Stimulated activated naive CD8-positive, alpha-beta T cell treated with anti-CD3 and anti-CD28 coated beads, Interleukin-15, Interleukin-2, amounts not matched to agents 100 ng/mL and 50 ng/mL, for 24 hours (primary cell): Measurements from ENCODE around the gene B4GALT5.

ENCODE experiments used
- H3K27ac Mint-ChIP-seq: one replicate; pipeline ENCODE4 v1.8.0; 2021; ENCODE audit warnings: mild to moderate bottlenecking, mixed read lengths
- H3K27me3 Mint-ChIP-seq: one replicate; pipeline ENCODE4 v1.8.0; 2021; ENCODE audit warnings: mixed read lengths
- H3K36me3 Mint-ChIP-seq: one replicate; pipeline ENCODE4 v1.8.0; 2021; ENCODE audit warnings: low read depth, mixed read lengths
- H3K4me1 Mint-ChIP-seq: one replicate; pipeline ENCODE4 v1.8.0; 2021; ENCODE audit warnings: low read depth, mixed read lengths
- H3K4me3 Mint-ChIP-seq: one replicate; pipeline ENCODE4 v1.8.0; 2021; ENCODE audit warnings: mild to moderate bottlenecking, mixed read lengths
- H3K9me3 Mint-ChIP-seq: one replicate; pipeline ENCODE4 v1.8.0; 2021; ENCODE audit warnings: mixed read lengths

B4GALT5 gene

DNA sequence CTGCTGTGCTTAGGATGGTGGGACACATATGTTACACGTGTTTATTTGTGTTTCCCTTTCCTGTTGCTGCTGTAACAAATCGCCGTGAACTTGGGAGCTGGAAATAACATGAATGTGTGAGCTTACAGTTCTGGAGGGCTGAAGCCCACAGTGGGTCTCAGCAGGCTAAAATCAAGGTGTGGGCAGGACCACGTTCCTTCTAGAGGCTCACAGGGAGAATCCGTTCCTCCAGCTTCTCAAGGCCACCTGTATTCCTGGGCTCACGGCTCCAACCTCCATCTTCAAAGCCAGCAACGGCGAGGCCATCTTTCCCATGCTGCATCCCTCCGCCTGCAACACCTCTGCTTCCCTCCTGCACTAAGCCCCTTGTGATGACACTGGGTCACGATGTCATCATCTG lies 118.3 kb downstream of the B4GALT5 start:
- Mint-ChIP-seq H3K36me3 (peaks cover 36% of the 10 kb centered on the region), H3K27me3 (no peaks in the 10 kb centered on the region), H3K4me3 (peak overlapping the region; percentile 81), H3K9me3 (peaks cover 7% of the 10 kb centered on the region), H3K27ac (peak overlapping the region; percentile 99), H3K4me1 (peaks cover 77% of the 10 kb centered on the region)

DNA sequence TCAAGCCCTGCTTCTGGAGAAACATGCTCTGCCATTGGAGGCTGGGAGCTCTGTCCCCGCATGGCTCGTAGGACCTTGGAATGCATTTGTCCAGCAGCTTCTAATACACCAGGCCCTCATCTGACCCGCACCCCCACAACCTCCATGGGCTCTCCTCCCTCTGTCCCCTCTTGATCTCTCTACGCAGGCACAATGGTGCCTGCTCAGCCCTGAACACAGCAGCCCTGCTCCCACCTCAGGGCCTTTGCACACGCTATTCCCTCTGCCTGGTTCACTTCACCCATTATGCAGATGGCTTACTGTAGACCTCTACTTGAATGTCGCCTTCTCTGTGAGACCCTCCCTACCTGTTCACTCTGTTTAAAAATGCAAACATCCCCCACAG lies 118.8 kb downstream of the B4GALT5 start:
- Mint-ChIP-seq H3K4me1 (peaks cover 81% of the 10 kb centered on the region), H3K27me3 (no peaks in the 10 kb centered on the region), H3K4me3 (peak overlapping the region; percentile 81), H3K27ac (peak overlapping the region; percentile 99), H3K9me3 (peaks cover 11% of the 10 kb centered on the region), H3K36me3 (peaks cover 40% of the 10 kb centered on the region)

DNA sequence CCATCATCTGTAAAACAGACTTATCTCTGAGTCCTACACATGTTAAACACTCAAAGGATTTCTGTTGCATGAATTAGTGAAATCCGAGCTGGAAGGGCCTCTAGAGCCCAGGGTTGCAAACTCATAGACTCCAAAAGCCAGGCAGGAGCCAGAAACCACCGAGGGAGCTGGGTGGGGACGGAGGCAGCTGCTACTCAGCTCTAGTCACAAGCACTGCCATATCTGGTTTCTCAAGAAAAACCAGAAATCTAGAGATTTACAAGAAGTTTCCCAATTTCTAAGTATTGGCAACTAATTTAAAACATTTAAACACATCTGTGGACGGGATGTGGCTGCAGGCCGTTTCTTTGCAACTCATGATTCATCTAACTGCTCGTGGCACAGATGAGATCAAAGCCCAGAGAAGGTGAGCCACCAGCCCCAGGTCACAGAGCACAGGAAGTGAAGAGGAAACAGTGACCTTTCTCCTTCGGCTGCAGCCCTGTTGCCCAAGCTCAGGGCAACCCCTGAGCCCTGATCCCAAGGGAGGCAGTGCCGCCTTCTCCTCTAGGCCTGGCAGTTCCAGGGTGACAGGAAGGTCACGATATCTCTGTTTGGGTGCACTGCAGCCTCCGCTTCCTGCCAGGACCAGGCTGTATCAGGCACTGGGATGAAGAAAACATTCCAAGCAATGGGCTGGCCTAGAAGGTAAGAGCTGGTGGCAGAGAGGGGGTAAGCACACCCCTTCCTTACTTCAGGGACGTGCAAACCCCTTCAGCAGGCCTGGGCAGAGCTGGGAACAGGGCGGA lies 119.3 kb downstream of the B4GALT5 start:
- H3K9me3 Mint-ChIP-seq, result peaks cover 14% of the 10 kb centered on the region
- H3K27me3 Mint-ChIP-seq, result no peaks in the 10 kb centered on the region
- H3K36me3 Mint-ChIP-seq, result peaks cover 43% of the 10 kb centered on the region
- H3K27ac Mint-ChIP-seq, result peak overlapping the region; percentile 99
- H3K4me3 Mint-ChIP-seq, result peak overlapping the region; percentile 81
- H3K4me1 Mint-ChIP-seq, result peaks cover 87% of the 10 kb centered on the region

DNA sequence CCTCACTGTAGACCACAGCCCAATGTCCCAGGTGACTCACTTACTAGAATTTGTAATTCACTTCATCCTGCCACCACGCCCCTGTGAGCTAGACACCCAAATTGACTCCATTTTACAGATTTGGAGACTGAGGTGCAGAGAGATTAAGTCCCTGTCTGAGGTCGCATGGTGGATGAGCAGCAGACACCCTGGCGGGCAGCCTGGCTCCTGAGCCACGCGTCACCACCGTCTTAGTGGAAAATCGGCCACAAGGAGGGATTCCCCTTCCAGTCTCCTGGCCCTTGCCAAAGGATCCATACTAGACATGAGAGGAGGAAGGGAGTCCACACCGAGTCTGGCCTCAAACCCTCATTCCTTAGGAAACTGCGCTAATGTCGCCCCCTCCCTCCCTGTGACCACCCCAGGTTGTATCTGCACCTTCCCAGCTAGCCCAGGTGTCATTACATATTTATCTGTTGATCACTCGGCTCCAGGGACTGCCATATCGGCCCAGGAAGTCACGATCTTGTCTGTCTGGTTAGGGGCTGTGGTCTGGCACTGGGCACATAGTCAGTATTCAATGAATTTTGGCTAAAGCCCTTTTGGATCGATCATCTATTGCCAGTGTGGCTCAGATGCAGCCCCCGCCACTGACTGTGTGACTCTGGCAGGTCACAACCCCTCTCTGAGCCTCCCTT lies 120.1 kb downstream of the B4GALT5 start:
- H3K36me3 Mint-ChIP-seq, result peaks cover 43% of the 10 kb centered on the region
- H3K4me1 Mint-ChIP-seq, result peaks cover 94% of the 10 kb centered on the region
- no peaks in the 10 kb centered on the region for H3K27me3 Mint-ChIP-seq
- H3K27ac Mint-ChIP-seq, result peak overlapping the region; percentile 99
- peak overlapping the region; percentile 81 for H3K4me3 Mint-ChIP-seq
- H3K9me3 Mint-ChIP-seq, result peaks cover 14% of the 10 kb centered on the region

DNA sequence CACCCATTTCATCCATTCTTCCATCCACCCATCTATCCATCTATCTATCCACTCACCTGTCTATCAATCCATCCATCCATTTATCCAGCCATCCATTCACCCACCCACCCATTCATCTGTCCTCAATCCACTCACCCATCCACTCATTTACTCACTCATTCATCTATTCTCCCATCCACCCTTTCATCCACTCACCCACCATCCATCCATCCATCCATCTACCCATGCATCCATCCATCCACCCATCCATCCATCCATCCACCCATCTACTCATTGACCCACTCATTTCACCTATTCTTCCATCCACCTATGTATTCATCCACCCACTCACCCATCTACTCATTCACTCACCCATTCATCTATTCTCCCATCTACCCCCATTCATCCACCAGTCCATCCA lies 121.6 kb downstream of the B4GALT5 start:
- Mint-ChIP-seq H3K4me3 (peak overlapping the region; percentile 81), H3K4me1 (peaks cover 94% of the 10 kb centered on the region), H3K27ac (peak overlapping the region; percentile 99), H3K36me3 (peaks cover 33% of the 10 kb centered on the region), H3K27me3 (no peaks in the 10 kb centered on the region), H3K9me3 (peaks cover 14% of the 10 kb centered on the region)

DNA sequence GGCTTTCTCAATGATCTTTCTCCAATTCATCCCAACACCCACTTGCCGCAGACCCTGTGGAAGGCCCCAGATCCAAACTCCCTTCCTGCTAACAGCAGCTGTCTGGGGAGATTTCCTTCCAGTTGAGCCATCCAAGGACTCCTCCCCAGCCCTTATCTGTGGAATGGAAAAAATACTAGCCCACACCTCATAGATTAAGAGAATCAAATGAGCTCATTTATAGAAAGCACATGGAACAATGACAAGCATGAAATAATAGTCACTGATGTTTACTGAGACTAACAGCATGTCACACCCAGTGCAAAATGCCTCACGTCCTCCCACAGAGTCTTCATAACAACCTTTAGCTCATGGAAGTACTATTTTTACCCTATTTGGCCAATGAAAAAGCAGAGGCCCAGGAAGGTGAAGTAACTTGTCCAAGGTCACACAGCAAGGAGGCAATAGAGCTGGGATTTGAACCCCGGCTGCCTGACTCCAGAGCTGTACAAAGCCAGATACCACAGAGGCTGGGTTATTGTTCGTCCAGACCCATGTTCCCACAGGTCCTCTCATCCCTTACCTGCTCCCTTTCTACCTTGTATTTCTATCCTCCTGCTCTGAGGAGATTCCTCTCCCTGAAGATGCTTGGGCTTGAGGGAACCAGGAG lies 122.3 kb downstream of the B4GALT5 start:
- peaks cover 89% of the 10 kb centered on the region for H3K4me1 Mint-ChIP-seq
- peak overlapping the region; percentile 99 for H3K27ac Mint-ChIP-seq
- peaks cover 14% of the 10 kb centered on the region for H3K9me3 Mint-ChIP-seq
- peak overlapping the region; percentile 81 for H3K4me3 Mint-ChIP-seq
- no peaks in the 10 kb centered on the region for H3K27me3 Mint-ChIP-seq
- peaks cover 30% of the 10 kb centered on the region for H3K36me3 Mint-ChIP-seq

DNA sequence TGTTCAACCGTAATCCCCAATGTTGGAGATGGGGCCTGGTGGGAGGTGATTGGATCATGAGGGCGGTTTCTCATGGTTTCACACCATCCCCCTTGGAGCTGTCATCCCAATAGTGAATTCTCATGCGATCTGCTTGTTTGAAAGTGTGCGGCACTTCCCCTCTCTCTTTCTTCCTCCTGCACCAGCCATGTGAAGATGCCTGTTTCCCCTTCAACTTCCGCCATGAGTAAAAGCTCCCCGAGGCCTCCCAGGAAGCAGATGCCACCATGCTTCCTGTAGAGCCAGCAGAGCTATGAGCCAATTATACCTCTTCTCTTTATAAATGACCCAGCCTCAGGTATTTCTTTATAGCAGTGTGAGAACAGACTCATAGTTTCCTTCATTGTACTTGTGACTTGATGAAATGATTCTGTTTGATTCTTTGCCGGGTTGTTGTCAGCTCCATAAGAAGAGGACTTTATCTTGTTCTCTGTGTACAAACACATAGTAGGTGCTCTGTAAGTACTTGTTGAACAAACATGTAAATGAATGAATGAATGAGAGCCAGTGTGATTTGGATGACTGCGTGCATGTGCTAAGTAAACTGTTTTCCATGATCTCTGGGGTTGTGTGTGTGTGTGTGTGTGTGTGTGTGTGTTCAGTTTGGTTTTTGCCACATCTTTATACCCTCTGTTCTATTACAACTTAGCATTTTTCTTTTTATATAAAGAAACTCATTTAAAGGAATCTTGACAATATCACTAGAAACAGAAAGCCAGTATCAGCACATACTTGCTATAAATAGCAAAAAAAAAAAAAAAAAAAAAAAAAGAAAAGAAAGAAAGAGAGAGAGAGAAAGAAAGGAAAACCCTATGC lies 123.3 kb downstream of the B4GALT5 start:
- Mint-ChIP-seq H3K4me1 (peaks cover 83% of the 10 kb centered on the region), H3K27ac (peak overlapping the region; percentile 99), H3K27me3 (no peaks in the 10 kb centered on the region), H3K9me3 (peaks cover 14% of the 10 kb centered on the region), H3K4me3 (peak overlapping the region; percentile 81), H3K36me3 (peaks cover 25% of the 10 kb centered on the region)

DNA sequence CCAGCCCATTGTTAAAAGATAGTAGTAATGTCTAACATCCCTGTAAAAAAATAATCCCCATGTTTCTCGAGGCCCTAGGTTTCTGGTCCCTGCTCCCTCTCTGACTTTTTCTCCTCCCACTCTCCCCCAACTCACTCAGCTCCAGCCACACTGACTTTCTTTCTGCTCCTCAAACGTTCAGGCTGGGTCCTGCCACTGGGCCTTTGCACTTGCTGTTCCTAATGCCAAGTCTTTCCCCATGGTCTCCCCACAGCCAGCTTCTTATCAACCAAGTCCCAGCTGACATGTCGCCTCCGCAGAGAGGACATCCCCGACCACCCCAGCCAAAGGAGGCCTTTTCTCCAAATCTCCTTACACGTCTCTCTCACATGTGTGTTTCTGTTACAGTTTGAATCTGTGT lies 123.9 kb downstream of the B4GALT5 start:
- Mint-ChIP-seq H3K4me1 (peaks cover 80% of the 10 kb centered on the region), H3K27ac (peak overlapping the region; percentile 99), H3K4me3 (peak overlapping the region; percentile 81), H3K27me3 (no peaks in the 10 kb centered on the region), H3K9me3 (peaks cover 14% of the 10 kb centered on the region), H3K36me3 (peaks cover 19% of the 10 kb centered on the region)

DNA sequence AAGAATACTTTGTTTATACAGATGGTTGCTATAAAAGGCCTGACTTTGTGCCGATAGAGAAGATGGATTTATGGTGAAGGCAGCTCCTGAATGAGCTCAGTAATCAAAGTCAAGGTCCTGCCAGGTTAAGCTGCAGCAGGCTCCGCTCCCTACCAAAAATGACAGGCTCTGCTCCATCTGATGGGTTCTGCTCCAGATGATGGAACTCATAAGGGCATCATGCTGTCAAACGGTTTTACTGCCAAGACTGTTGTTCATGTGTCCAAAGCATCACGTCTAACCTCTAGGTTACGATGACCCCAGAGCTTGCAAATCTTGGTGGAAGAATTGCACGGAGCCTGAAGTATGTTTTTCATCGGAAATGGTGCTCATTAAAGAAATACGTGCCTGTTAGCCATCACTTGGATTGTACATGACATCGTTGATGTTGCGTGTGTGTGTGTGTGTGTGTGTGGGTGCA lies 126.5 kb downstream of the B4GALT5 start:
- peaks cover 19% of the 10 kb centered on the region for H3K36me3 Mint-ChIP-seq
- no peak overlapping the region for H3K27ac Mint-ChIP-seq
- no peak overlapping the region for H3K4me3 Mint-ChIP-seq
- peaks cover 3% of the 10 kb centered on the region for H3K27me3 Mint-ChIP-seq
- H3K4me1 Mint-ChIP-seq, result peaks cover 66% of the 10 kb centered on the region
- peaks cover 13% of the 10 kb centered on the region for H3K9me3 Mint-ChIP-seq

DNA sequence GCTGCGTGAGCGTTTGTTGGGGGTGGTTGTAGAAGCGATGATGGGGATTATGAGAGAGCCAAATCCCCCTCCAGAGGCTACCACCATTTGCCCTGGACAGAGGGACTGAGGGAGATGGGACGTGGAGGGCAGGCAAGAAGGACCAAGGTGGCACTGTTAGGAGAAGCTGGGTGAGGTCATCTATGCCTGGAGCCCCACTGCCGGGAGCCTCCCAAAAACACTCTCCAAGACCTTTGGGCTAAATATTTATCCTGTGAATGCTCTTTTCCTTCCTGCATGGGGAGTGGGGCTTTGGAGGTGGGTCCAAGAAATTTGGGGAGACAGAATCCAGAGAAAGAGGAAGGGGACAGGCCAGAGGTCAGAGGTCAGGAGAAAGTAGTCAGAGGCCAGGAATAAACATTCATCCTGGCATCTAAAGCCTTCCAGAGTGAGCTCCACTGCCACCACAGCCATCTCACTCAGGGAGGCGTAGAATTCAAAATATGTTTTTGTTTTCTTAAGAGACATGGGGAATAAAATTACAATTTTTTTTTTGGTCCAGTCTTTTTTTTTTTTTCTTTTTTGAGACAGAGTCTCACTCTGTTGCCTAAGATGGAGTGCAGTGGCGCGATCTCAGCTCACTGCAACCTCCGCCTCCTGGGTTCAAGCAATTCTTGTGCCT lies 128.0 kb downstream of the B4GALT5 start:
- Mint-ChIP-seq H3K4me3 (no peak overlapping the region), H3K27ac (peak overlapping the region; percentile 28), H3K4me1 (peaks cover 52% of the 10 kb centered on the region), H3K9me3 (peaks cover 12% of the 10 kb centered on the region), H3K27me3 (peaks cover 3% of the 10 kb centered on the region), H3K36me3 (peaks cover 14% of the 10 kb centered on the region)

DNA sequence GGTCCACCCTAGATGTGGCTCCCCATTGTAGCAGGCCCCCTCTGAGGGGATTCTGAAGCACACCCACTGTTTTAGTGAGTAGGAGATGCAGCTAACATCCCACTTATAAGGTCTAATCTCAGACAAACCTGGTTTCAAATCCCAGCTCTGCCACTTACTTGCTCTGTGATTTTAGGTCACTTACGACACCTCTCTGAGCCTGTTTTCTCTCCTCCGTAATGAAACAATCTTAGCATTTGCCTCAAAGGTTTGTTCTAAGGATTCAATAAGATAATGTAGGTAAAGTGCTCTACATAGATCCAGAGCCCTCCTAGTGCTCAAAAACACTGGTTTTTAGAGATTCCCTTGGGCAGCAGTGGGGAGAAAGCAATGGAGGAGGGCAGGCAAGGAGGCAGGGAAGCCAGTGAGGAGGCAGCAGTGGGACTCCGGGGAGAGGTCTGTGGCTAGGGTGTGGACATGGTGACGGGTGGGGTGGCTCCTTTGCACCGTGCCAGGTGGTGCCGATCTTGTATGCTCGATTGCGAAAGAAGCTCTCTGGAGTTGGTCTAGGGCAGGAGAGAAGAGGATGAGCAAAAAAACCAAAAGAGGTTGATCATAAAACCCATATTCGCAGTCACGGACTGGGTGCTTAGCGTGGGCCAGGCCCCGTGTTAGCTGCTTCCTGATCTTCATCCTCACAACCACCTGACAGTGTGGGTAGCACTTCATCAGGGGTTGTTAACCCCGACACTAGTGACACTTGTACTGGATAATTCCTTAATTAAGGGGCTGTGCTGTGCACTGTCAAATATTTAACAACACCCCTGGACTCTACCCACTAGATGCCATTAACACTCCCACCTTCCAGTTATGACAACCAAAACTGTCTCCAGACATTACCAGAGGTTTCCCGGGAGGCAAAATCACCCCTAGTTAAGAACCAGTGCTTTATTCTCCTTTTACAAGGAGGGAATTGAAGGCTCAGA lies 129.0 kb downstream of the B4GALT5 start:
- Mint-ChIP-seq H3K4me1 (peaks cover 42% of the 10 kb centered on the region), H3K9me3 (peaks cover 3% of the 10 kb centered on the region), H3K27ac (no peak overlapping the region), H3K4me3 (no peak overlapping the region), H3K36me3 (peaks cover 5% of the 10 kb centered on the region), H3K27me3 (peaks cover 3% of the 10 kb centered on the region)

DNA sequence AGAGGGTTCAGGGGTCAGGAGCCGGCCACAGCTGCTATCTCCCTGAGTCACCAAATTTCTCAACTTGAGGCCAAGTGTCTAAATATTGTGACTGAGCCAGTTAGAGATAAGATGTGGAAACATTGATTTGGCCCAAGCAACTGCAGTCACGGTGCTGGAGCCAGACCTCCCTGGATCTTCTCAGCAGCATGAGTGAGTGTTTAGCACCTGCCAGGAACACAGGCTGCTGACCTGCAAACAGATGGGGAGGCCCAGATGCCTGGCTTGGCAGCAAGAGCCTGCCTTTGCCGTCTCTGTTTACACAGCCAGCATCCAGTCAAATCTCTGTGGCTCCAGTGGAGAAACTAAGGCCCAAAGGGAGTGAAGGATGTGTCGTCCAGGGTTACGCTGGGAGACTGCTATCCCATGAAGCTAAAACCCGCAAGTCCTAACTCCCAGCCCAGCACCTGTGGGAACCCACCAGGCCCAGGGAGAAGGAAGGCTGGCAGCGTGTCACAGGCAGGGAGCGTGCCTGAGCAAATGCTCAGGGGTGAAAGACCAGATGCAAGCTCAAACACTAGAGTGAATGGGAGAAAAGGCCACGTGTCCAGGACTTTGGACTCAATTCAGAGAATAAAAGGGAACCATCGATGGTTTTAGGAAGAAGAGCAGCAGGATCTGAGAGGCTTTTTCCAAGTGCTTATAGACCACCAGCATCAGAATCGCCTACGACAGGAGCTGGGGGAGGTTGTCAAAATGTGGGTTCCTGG lies 129.8 kb downstream of the B4GALT5 start:
- Mint-ChIP-seq H3K9me3 (peaks cover 3% of the 10 kb centered on the region), H3K4me1 (peaks cover 34% of the 10 kb centered on the region), H3K27me3 (peaks cover 3% of the 10 kb centered on the region), H3K27ac (no peak overlapping the region), H3K36me3 (peaks cover 4% of the 10 kb centered on the region), H3K4me3 (no peak overlapping the region)

DNA sequence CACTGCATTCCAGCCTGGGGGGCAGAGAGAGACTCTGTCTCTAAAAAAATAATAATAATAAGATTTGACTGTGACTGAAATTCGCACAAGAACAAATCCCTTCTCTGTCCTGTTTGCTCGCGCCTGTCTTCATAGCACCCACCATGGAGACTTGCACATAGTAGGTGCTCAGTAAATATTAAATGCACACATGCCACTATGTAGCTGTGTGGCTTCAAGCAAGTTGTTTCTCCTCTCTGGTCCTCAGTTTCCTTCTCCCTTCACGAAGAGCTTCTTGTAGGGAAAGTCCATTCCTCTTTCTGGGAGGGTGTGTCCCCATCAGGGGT lies 130.4 kb downstream of the B4GALT5 start:
- peaks cover 28% of the 10 kb centered on the region for H3K4me1 Mint-ChIP-seq
- H3K36me3 Mint-ChIP-seq, result peaks cover 4% of the 10 kb centered on the region
- no peak overlapping the region for H3K27ac Mint-ChIP-seq
- peaks cover 3% of the 10 kb centered on the region for H3K9me3 Mint-ChIP-seq
- H3K27me3 Mint-ChIP-seq, result peaks cover 3% of the 10 kb centered on the region
- no peak overlapping the region for H3K4me3 Mint-ChIP-seq
